MM.1S (cell line): ENCODE measurements around the gene NFXL1.

Experiments used
- CTCF ChIP-seq: fragments of 300-600 bp; sonication (generic); IDR thresholded peaks from 2 replicates; pipeline ENCODE4 v1.5.1; 2016; ENCODE audit warnings: antibody characterized with exemption, low read length, mixed read lengths
- EZH2 ChIP-seq: fragments of 300-600 bp; sonication (generic); optimal IDR thresholded peaks from 2 replicates; pipeline ENCODE3; 2017; ENCODE audit warnings: low read depth, mild to moderate bottlenecking, antibody characterized with exemption, low read length, mixed read lengths
- EZH2phosphoT487 ChIP-seq: fragments of 300-600 bp; sonication (generic); IDR thresholded peaks from 2 replicates; pipeline ENCODE4 v1.6.1; 2018; ENCODE audit warnings: antibody characterized with exemption, low read length

- TF ChIP-seq CTCF = no peak
- TF ChIP-seq EZH2phosphoT487 = no peak
- TF ChIP-seq EZH2 = no peak
Measured at GRCh38 chr4:47829438-47829837, 84.9 kb downstream of the NFXL1 start.
